Measurements from ENCODE around the gene SLC6A14. TPM values are rescaled to one million over a fixed set of nuclear protein-coding genes. Genes with fewer than 3 reads are reported as not detected.

Gene SLC6A14
- 0.02 TPM in 2 of 5 replicates, not detected in the others for total RNA-seq (2022; extraction: Qiagen RNA extraction; ENCODE audit: low read depth)

GRCh38 chrX:116436358-116436816, at the start of gene SLC6A14:
Gene SLC6A14 (plus strand): TSS chrX:116436606. CDS start chrX:116436710, 104 bp downstream.

GRCh38 chrX:116462822-116463221, 26.4 kb downstream of the SLC6A14 start, which contains the start of gene CT83:
Gene CT83 (minus strand): TSS chrX:116462976. CDS start chrX:116462856, 120 bp downstream.

Other genes starting within 250 kb of the SLC6A14 start
- gene CT83, start 26.4 kb downstream of the SLC6A14 start, total RNA-seq (2022; extraction: Qiagen RNA extraction; ENCODE audit: low read depth), result not detected in 5 replicates